Measurements from ENCODE around the gene ASB13.

DNA sequence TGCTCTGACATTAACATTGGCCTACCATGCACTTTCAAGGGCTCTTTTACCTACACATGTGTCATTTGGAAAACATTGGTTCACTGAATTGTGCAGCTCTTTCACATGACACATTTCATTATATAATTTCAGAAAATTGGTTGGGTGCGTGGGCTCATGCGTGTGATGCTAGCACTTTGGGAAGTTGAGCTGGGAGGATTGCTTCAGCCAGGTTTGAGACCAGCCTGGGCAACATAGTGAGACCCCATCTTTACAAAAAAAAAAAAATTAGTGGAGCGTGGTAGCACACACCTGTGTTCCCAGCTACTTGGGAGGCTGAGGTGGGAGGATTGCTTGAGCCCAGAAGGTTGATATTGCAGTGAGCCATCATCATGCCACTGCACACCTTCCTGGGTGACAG is 22.2 kb upstream of the ASB13 start:
- TF ChIP-seq, protein P1, sequence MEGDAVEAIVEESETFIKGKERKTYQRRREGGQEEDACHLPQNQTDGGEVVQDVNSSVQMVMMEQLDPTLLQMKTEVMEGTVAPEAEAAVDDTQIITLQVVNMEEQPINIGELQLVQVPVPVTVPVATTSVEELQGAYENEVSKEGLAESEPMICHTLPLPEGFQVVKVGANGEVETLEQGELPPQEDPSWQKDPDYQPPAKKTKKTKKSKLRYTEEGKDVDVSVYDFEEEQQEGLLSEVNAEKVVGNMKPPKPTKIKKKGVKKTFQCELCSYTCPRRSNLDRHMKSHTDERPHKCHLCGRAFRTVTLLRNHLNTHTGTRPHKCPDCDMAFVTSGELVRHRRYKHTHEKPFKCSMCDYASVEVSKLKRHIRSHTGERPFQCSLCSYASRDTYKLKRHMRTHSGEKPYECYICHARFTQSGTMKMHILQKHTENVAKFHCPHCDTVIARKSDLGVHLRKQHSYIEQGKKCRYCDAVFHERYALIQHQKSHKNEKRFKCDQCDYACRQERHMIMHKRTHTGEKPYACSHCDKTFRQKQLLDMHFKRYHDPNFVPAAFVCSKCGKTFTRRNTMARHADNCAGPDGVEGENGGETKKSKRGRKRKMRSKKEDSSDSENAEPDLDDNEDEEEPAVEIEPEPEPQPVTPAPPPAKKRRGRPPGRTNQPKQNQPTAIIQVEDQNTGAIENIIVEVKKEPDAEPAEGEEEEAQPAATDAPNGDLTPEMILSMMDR (conservative IDR thresholded peaks at IDR 0.05 in 1 of 2, IDR thresholded peaks at IDR 0.05 in 1 of 2; ENCODE audit: low read depth in 1 of 2, low read length in 2 of 2) = no peak
- no peak for TF ChIP-seq EZH2 (IDR thresholded peaks at IDR 0.05; ENCODE audit: low read length, missing control alignments)
